ENCODE data around the gene ADGRF3.
"Not testable (repeated sequence)": the region's sequence is repeated elsewhere in the genome, so short reads cannot be mapped to it uniquely, and the experiment has no call there.

The ADGRF3 gene, protein sequence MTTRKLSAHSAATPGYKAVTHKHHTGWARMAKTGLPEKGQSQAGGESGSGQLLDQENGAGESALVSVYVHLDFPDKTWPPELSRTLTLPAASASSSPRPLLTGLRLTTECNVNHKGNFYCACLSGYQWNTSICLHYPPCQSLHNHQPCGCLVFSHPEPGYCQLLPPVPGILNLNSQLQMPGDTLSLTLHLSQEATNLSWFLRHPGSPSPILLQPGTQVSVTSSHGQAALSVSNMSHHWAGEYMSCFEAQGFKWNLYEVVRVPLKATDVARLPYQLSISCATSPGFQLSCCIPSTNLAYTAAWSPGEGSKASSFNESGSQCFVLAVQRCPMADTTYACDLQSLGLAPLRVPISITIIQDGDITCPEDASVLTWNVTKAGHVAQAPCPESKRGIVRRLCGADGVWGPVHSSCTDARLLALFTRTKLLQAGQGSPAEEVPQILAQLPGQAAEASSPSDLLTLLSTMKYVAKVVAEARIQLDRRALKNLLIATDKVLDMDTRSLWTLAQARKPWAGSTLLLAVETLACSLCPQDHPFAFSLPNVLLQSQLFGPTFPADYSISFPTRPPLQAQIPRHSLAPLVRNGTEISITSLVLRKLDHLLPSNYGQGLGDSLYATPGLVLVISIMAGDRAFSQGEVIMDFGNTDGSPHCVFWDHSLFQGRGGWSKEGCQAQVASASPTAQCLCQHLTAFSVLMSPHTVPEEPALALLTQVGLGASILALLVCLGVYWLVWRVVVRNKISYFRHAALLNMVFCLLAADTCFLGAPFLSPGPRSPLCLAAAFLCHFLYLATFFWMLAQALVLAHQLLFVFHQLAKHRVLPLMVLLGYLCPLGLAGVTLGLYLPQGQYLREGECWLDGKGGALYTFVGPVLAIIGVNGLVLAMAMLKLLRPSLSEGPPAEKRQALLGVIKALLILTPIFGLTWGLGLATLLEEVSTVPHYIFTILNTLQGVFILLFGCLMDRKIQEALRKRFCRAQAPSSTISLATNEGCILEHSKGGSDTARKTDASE

DNA sequence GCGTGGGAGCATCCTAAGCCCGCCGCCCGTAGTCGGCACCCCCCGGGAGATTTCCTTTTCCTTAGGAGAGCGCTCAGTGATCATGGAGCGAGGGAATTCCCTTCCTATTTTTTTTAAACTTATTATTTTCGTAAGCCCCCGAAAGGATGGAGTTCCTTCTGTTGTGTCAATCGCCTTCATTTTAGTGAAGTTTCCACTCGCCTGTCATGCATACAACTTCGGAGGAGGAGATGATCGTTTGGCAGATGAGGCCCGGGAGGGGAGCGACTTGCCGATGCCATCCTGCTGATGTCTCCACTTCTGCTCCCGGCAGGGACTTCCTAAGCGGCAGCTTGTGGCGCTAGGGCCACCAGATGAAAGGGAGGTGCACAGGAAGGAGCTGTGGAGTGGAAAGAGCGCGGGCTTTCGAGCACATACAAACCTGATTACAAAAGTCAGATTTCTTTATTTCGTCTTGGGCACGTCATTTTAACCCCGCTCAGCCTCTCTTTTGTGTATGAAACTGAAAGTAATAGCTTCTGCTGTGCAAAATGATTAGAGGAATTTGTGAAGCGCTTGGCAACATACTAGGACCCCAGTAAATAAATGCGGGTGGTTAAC, at the start of gene ADGRF3:
TSS of gene ADGRF3 (minus strand) at position 336 of the 600 bp plus-strand sequence. CDS start 555 bp downstream, outside the sequence.
- FAIRE-seq = no peak

DNA sequence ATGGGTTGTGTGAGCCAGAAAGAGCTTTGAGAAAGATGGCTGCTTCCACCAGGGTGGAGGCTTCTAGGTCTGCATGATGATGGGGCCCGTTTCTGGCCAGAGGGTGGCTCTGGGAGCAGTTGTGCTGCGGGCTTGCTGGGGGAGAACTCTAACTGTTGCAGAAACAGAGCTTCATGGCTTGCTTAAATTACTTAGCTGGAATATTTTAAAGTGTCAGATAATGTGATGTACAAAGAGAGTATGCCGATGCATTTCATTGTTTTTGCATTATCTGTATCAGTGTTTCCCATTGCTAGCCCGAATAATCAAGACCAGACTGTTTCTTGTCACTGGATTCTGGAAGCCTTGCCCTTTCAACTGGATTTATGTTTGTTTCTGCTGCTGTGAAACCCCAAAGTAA, 48.8 kb upstream of the ADGRF3 start:
- no peak for FAIRE-seq

DNA sequence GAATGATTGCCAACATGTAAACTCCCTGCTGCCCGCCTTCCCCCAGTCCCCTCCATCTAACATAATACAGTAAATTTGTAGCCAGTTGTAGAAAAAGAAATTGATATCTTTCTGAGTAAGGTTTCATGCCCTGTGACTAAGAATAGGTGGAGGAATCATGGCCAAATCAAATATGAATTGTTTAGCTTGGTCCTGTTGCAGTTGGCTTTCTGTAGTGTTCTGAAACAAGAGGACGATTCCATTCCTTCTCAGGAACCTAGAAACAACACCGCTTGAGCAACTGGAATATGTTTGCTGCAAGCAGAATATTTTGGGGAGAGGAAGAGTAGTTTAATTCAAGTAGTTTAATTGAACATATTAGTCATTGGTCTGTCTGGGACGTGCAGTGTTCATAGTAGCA, 48.1 kb upstream of the ADGRF3 start:
- no peak for FAIRE-seq

DNA sequence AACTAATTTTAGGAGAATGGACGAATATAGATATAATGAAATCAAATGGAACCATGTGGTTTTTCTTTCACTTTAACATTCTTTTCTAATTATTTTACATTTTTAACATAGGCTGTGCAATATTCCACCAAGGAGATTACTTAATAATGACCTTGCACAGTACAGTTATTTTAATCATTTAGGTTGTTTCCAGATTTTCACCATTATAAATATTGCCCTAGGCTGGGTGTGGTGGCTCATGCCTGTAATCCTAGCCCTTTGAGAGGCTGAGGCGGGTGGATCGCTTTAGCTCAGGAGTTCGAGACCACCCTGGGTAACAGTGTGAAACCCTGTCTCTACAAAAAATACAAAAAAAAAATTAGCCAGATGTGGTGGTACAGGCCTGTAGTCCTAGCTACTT, 40.6 kb upstream of the ADGRF3 start:
- FAIRE-seq = no peak

DNA sequence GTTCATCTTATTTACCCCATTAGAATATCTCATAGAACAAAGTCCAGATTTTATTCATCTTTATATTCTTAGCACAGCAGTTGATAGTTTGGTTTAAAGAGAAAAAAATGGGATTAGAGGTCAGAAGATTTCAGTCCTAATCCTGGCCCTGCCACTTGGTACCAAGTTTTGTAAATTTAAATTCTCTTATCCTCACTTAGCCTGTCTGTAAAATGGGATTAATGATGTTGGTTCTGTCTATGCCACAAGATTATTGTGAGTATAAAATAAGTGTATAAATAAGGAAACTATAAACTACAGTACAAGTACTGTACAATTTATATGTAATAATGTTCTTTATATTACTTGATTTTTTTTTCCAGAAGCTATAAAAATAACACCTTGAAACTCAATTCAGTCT, 38.0 kb upstream of the ADGRF3 start:
- FAIRE-seq = no peak

DNA sequence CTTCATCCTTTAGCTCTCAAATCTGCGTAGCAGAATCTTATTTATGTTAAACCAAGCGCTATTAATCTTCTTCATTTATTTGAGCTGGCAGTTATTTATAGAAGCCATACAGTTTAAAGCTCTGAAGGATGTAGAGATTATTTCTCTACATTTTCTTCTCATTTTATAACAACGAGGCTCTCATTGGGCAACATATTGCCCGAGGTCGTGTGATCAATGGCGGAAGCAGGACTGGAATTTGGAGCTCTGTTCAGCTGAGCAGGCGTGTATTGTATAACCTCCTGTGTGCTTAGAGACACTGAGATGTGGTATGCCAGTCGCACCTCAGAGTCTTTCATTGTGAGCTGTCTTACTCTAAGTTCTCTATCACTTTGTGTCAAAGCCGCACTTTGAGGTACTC, 37.6 kb upstream of the ADGRF3 start:
- no peak for FAIRE-seq

DNA sequence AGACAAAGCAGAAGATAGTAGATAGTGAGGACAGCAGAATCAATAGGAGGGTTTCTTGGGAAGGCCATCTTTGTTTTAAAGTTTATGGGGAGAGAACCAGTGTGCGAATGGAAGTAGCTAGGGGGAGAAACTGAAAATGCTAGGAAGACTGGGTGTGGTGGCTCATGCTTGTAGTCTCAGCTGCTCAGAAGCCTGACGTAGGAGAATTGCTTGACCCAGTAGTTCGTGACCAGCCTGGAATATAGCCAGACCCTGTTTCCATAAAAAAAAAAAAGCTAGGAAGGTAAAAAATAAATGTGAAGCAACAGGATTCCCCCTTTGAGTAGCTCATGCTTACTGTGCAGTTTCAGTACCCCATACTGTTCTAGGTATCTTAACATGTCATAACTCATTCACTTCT, 36.0 kb upstream of the ADGRF3 start:
- FAIRE-seq = no peak

DNA sequence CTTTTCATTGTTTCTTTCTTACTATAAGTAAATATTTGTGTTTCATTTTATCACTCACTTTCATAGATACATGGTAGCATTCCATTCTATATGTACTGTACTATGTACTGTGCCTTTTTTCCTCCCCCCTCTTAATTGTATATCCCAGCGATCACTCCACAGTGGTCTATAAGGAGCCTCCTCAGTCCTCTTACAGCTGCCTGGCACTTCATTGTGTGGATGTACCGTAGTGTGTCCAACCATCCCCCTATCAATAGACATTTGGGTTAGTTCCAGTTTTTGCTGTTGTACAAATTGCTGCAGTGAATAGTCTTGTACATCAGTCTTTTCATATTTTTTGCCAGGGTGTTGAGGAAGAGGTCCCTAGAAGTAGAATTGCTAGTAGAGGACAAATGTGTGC, 33.7 kb upstream of the ADGRF3 start:
- FAIRE-seq = no peak

DNA sequence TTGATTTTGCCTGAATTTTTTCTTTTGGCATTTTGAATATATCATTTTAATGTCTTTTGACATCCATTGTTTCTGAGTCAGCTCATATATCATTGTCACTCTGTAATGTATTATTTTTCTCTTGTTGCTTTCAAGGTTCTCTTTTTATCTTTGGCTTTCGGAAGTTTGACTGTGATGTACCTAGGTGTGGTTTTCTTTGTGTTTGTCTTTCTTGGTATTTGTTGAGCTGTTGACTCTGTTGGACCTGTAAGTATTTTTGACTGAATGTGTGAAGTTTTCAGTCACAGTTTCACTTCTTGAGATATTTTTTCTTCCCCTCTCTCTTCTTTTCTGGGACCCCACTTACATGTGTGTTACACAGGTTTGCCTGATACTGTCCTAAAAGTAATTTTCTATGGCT, 30.2 kb upstream of the ADGRF3 start:
- no peak for FAIRE-seq

DNA sequence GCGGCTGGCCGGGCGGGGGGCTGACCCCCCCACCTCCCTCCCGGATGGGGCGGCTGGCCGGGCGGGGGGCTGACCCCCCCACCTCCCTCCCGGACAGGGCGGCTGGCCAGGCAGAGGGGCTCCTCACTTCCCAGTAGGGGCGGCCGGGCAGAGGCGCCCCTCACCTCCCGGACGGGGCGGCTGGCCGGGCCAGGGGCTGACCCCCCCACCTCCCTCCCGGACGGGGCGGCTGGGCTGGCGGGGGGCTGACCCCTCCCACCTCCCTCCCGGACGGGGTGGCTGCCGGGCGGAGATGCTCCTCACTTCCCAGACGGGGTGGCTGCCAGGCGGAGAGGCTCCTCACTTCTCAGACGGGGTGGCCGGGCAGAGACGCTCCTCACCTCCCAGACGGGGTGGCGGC, 24.3 kb upstream of the ADGRF3 start:
- not testable (repeated sequence) for FAIRE-seq

DNA sequence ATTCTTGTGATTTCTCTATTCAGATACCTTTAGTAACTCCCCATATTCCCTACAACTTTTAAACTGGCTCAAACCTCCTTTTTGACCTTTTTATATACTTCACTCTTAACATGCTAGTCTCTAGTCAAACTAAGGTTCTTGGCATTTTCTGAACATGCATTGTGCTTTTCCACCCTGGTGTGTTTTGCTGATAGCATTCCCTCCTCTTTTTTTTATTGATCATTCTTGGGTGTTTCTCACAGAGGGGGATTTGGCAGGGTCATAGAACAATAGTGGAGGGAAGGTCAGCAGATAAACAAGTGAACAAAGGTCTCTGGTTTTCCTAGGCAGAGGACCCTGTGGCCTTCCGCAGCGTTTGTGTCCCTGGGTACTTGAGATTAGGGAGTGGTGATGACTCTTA, 23.1 kb upstream of the ADGRF3 start:
- FAIRE-seq = not testable (repeated sequence)

DNA sequence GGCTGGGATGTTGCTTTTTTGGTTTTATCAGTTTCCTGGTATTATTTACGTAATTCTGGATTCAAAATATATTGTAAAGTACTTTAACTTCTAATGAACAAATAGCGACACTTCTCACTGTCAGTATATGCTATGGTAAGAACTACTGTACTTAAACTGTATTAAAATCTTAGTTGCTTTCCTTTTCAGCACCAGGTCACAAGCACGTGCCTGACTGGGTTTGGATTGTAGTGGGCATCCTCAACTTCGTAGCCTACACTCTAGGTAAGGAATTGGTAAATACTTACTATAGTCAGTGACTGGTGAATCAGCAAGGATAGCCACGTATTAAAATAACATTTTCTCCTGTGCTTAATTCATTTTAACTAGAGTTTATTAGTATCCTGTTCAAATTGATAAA, 20.4 kb upstream of the ADGRF3 start:
- FAIRE-seq = no peak

DNA sequence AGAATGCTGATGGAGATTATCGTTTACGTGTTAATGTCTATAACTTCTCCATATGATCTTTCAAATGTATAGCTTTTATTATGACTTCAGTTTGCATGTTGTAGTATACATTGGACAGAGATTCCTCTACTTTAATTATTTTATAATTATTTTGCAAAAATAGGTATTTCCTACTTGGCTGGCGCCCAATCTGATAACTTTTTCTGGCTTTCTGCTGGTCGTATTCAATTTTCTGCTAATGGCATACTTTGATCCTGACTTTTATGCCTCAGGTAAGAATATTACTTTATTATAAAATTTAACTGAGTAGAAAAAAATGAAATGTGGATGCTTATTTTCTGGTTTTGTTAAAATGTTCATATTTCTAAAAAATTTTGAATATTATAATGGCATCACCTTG, 18.1 kb upstream of the ADGRF3 start:
- FAIRE-seq = no peak

DNA sequence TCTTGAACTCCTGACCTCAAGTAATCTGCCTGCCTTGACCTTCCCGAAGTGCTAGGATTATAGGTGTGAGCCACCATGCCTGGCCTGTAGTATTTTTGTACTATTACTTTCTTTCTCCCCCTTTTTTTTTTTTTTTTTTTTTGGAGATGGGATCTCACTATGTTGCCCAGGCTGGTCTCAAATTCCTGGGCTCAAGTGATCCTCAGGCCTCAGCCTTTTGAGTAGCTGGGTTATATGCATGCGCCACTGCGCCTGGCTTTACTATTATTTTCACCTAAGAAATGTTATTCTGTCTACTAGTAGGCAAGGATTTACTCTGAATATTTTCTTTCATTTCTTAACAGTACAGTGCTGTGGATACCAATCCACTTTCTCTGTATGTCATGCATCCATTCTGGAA, 17.4 kb upstream of the ADGRF3 start:
- no peak for FAIRE-seq

DNA sequence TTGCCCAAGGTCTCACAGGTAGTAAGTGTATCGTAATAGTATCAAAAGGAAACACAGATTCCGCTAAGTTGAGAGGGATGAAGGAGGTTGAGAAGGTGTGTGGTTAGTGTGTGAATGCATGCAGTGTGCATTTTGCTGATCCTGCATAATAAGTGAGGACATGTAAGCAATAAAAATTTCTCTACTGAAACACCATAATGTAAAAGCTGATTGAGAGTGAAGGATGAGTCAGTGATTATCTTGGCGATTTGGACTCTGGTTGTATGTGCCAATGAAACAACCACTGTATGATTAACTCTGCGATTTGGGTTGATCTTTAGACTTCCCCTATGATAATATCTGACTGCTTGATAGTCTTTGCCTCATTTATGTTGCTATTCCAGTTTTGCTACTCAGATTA, 16.7 kb upstream of the ADGRF3 start:
- no peak for FAIRE-seq

DNA sequence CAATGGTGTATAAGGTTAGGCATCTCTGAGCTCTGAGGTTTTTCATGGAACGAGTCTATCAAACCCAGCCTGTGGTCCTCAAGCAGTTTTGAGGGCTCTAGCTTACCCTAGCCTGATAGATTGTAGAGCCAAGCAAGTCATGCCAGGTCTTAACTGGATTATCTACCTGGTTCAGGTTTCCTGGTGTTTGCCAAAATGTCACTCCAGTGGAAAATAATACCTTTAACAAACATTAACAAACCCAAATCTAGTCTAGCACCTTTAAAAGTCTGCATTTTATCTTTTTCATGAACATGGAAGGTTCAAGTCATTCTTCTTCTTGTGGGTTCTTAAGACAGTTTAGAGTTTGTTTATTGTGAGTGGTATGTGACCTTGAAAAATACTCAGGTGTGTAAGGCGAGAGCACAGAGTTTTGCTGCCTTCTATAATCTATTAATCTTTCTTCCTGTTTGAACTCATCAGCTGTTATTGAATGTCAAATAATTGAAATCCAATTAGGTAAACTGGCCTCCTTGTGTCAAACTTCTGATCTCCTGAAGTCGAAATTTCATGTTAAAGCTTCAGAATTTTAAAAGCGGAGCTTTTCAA, 13.4 kb upstream of the ADGRF3 start:
- no peak for FAIRE-seq

DNA sequence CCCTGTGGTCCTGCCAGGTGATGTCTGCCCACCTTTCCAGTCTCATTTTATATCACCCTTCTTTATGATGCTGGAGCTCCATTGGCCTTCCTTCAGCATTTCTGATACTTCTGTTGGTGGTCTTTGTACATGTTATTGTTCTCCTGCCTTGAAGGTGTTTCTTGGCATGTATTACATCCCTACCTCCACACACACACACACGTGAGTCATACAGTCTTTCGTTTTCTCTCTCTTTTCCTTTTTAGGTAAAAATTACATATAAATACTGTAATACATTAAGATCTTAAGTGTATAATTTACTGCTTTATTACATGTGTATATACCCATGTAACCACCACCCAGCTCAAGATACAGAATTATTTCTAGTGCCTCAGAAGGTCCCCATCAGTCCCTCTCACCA, 10.2 kb upstream of the ADGRF3 start:
- FAIRE-seq = no peak

DNA sequence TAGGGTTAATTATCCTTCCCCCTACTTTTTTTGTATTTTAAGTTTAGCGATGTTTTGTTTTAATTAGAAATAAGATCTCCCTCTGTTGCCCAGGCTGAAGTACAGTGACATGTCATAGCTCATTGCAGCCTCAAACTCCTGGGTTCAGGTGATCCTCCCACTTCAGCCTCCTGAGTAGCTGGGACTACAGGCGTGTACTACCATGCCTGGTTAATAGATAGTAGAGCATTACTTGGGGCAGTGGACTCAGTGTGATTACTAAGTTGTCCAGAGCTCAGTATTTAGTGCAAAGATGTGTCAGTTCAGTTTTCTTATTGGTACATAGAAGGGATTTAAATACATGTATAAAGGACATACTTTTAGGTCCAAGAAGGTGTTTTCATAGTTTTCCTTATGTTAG, 9.5 kb upstream of the ADGRF3 start:
- no peak for FAIRE-seq

DNA sequence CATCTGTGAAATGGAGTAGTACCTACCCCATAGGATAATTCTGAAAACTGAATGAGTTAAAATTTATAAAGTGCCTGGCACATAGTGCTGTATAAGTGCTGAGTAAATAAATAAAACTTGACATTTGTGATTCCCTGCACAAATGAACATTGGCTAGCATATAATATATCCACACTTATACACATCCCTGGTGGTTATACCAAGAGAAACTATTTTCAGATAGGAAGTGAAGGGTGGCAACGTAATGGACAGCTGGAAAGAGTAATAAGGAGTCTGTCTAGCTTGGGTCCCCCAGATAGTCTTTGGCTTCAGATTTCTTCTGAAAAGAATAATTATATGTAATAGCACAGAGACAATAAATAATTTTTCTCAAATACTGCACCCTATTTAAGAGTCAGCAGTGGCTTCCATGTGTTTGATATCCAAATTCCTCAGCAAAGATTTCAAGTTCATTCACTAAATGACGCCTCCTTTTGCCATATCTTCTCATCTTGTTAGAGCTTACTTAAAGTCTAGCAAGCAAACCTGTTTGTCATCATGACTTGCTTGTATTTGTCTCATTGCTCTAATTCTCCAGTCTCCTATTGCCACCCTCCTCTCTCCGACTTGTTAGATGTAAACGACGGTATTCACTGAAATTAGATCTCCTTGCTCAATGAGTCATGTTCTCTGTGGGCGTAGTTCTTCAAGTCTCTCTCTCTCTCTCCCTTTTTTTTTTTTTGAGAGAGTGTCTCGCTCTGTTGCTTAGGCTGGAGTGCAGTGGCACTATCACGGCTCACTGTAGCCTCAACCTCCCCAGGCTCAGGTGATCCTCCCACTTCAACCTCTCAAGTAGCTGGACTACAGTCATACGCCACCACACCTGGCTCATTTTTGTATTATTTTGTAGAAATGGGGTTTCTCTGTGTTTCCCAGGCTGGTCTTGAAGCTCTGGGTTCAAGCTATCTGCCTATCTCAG, 8.7 kb upstream of the ADGRF3 start:
- no peak for FAIRE-seq

DNA sequence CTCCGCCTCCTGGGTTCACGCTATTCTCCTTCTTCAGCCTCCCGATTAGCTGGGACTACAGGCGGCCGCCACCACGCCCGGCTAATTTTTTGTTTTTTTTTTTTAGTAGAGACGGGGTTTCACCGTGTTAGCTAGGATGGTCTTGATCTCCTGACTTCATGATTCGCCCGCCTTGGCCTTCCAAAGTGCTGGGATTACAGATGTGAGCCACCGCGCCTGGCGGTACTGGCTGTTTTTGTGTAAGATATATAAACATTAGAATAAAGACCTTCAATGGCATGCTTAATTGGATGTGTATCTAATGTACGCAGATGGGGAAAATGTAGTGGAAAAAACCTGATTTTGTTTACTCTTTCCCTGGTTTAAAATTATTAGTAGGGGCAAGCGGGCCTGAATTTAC, 7.9 kb upstream of the ADGRF3 start:
- not testable (repeated sequence) for FAIRE-seq

DNA sequence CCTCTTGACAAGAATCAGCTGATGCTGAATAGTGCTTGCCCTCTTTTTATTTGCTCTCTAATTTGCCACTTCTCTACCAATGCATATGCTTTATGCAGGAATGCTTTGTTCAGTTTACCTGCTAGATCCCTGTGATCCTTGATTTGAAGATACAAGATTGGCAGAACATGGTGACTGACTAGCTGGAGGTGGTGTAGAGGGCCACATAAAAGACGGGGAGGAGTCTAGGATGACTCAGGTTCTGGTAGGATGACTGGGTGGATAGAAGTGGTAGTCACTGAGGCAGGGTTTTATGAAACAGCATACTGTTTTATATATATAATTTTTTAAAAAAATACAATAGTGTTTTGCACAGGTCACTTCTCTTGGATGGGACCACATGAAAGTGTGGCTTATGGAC, 6.3 kb upstream of the ADGRF3 start:
- no peak for FAIRE-seq
